Duodenal mucosa (tissue), 2 donors: Measurements from ENCODE around the gene SCMH1.
"Not testable (repeated sequence)": the region's sequence is repeated elsewhere in the genome, so short reads cannot be mapped to it uniquely, and the experiment has no call there.

Source experiments
- H3K27ac ChIP-seq: one replicate; pipeline ENCODE4 v1.7.0; 2013; ENCODE audit warnings: low read depth, low read length
- H3K27me3 ChIP-seq, 2 donors: one replicate each; pipeline ENCODE4 v1.7.0; 2013; ENCODE audit warnings: low read length in 2 of 2, control low read depth in 1 of 2; ENCODE audit not compliant: insufficient read depth in 2 of 2, control insufficient read depth in 1 of 2
- H3K36me3 ChIP-seq, 2 donors: one replicate each; pipeline ENCODE4 v1.7.0; 2013; ENCODE audit warnings: low read length in 2 of 2, control low read depth in 1 of 2; ENCODE audit not compliant: insufficient read depth in 2 of 2, control insufficient read depth in 1 of 2
- H3K4me1 ChIP-seq, 2 donors: one replicate each; pipeline ENCODE4 v1.7.0; 2013; ENCODE audit warnings: low read length in 2 of 2, control low read depth in 1 of 2; ENCODE audit not compliant: insufficient read depth in 2 of 2, control insufficient read depth in 1 of 2
- H3K4me3 ChIP-seq, 2 donors: one replicate each; pipeline ENCODE4 v1.7.0; 2013; ENCODE audit warnings: low read length in 2 of 2, low read depth in 1 of 2
- H3K9ac ChIP-seq, 2 donors: one replicate each; pipeline ENCODE4 v1.7.0; 2013; ENCODE audit warnings: low read length in 2 of 2, low read depth in 1 of 2
- H3K9me3 ChIP-seq, 2 donors: one replicate each; pipeline ENCODE4 v1.7.0; 2013; ENCODE audit warnings: low read length in 2 of 2, control low read depth in 1 of 2; ENCODE audit not compliant: control insufficient read depth in 1 of 2

SCMH1 gene

GRCh38 chr1:41217441-41217840, 24.7 kb downstream of the SCMH1 start:
- H3K9ac ChIP-seq, result no peak overlapping the region
- no peaks in the 10 kb centered on the region for H3K9me3 ChIP-seq
- no peak overlapping the region for H3K4me3 ChIP-seq
- no peaks in the 10 kb centered on the region for H3K4me1 ChIP-seq
- H3K36me3 ChIP-seq, result no peaks in the 10 kb centered on the region
- H3K27me3 ChIP-seq, result no peaks in the 10 kb centered on the region
- H3K27ac ChIP-seq, result no peak overlapping the region

GRCh38 chr1:41215623-41216022, 26.5 kb downstream of the SCMH1 start:
- H3K27ac ChIP-seq, result no peak overlapping the region

DNA sequence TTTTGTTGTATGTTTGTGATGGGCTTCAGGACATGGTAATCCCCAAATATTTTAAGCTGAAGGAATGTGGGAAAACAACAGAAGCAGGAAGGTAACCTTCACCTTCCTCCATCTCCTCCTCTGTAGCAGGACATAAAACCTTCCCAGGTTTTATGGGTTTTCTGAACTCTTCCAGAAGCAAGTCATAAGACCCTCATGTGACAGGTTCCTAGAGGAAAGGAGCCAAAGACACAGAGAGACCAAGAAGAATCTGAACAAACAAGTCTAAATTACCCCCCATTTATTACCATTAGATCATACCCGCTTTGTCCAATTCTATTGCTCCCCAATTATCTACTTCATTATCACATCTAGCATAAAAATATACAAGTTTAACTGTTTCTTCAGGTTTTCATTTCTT, 28.8 kb downstream of the SCMH1 start:
- no peaks in the 10 kb centered on the region for H3K9me3 ChIP-seq
- H3K9ac ChIP-seq, result no peak overlapping the region
- no peak overlapping the region for H3K4me3 ChIP-seq
- H3K36me3 ChIP-seq, result no peaks in the 10 kb centered on the region
- no peaks in the 10 kb centered on the region for H3K27me3 ChIP-seq
- no peak overlapping the region for H3K27ac ChIP-seq
- H3K4me1 ChIP-seq, result no peaks in the 10 kb centered on the region

More at GRCh38 chr1:41215623-41216022, 26.5 kb downstream of the SCMH1 start:
- Histone ChIP-seq H3K36me3 (no peaks in the 10 kb centered on the region), H3K4me3 (no peak overlapping the region), H3K27me3 (no peaks in the 10 kb centered on the region), H3K9me3 (no peaks in the 10 kb centered on the region), H3K9ac (no peak overlapping the region), H3K4me1 (no peaks in the 10 kb centered on the region)

GRCh38 chr1:41211608-41212007, 30.5 kb downstream of the SCMH1 start:
- not testable (repeated sequence) for H3K9me3 ChIP-seq, H3K27ac ChIP-seq, H3K4me1 ChIP-seq, H3K9ac ChIP-seq, H3K4me3 ChIP-seq, H3K36me3 ChIP-seq, H3K27me3 ChIP-seq

DNA sequence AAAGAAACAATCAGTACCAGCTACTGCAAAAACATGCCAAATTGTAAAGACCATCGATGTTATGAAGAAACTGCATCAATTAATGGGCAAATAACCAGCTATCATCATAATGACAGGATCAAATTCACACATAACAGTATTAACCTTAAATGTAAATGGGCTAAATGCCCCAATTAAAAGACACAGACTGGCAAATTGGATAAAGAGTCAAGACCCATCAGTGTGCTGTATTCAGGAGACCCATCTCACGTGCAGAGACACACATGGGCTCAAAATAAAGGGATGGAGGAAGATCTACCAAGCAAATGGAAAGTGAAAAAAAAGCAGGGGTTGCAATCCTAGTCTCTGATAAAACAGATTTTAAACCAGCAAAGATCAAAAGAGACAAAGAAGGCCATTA, 35.1 kb downstream of the SCMH1 start:
- not testable (repeated sequence) for H3K9me3 ChIP-seq, H3K36me3 ChIP-seq, H3K4me3 ChIP-seq, H3K9ac ChIP-seq, H3K27ac ChIP-seq, H3K27me3 ChIP-seq, H3K4me1 ChIP-seq

- Histone ChIP-seq H3K9me3 (peaks cover 6 to 7% of the 10 kb centered on the region in 2 donors), H3K4me3 (no peak overlapping the region), H3K27me3 (no peaks in the 10 kb centered on the region), H3K4me1 (no peaks in the 10 kb centered on the region), H3K36me3 (peaks cover 0 to 4% of the 10 kb centered on the region in 2 donors), H3K27ac (no peak overlapping the region), H3K9ac (no peak overlapping the region)
Measured at GRCh38 chr1:41200728-41201127, 41.4 kb downstream of the SCMH1 start.

DNA sequence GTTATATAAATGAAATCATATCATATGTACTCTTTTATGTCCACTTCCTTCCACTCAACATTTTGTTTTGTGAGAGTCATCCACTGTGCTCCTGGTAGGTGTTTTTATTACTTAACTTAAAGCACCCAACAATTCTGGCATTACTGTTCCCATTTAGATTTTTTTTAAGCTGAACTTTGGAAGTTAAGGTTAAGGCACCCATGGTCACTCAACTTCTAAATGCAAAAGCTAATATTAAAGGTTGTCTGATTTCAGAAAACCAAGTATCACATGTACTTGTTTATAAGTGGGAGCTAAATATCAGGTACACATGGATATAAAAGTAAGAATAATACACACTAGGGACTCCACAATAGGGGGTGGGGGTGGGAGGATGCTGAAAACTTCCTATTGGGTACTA, 42.7 kb downstream of the SCMH1 start:
- Histone ChIP-seq H3K36me3 (peaks cover 0 to 4% of the 10 kb centered on the region in 2 donors), H3K9me3 (peaks cover 4 to 6% of the 10 kb centered on the region in 2 donors), H3K4me1 (no peaks in the 10 kb centered on the region), H3K9ac (no peak overlapping the region), H3K27ac (no peak overlapping the region), H3K27me3 (no peaks in the 10 kb centered on the region), H3K4me3 (no peak overlapping the region)

DNA sequence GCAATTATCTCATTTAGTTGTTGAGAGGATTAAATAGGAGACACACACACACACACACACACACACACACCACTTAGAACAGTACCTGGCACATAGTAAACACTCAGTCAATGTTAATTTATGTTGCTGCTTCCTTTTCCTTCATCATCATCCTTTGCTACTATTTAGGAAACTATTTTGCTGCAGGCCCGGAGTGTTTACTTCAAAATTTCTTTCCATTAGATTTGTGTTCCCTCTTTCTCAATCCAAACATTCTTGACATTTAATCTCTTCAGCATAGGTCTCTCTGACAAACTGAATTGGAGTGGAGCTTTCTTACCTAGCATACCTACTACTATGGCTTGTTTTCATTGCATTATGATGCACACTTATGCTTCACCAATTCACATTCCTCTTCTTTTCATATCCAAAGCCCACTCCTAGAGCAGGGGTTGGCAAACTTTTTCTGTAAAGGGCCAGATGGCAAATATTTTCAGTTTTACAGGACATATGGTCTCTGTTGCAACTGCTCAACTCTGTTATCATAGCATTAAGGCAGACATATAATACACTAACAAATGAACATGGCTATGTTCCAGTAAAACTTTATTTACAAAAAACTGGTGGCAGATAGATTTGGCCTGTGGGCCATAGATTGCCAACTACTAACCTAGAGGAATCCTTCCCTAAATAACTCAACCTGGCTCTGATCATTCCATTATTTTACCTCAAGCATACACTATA, 49.5 kb downstream of the SCMH1 start:
- Histone ChIP-seq H3K9ac (no peak overlapping the region), H3K4me3 (no peak overlapping the region), H3K27me3 (no peaks in the 10 kb centered on the region), H3K27ac (no peak overlapping the region), H3K9me3 (no peaks in the 10 kb centered on the region), H3K36me3 (no peaks in the 10 kb centered on the region), H3K4me1 (no peaks in the 10 kb centered on the region)

DNA sequence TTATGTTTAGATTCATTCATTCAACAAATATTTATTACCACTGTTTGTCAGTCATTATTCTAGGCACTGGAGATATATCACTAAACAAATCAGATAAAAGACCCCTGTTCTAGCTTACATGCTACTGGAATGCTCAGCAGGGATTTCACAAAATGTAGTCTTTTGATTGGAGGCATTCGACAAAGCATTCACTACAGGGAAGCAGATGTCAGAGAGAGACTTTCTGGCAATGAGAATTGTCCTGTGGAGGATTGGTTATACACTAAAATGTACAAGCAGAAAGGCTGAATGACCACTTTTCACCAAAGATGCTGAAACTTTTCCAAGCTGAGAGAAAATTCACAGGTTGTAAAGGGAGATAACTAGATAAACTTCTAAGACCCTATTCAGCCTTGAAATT, 57.7 kb downstream of the SCMH1 start:
- no peak overlapping the region for H3K9ac ChIP-seq
- H3K4me1 ChIP-seq, result no peaks in the 10 kb centered on the region
- H3K4me3 ChIP-seq, result no peak overlapping the region
- no peaks in the 10 kb centered on the region for H3K9me3 ChIP-seq
- H3K36me3 ChIP-seq, result no peaks in the 10 kb centered on the region
- H3K27me3 ChIP-seq, result no peaks in the 10 kb centered on the region
- no peak overlapping the region for H3K27ac ChIP-seq

DNA sequence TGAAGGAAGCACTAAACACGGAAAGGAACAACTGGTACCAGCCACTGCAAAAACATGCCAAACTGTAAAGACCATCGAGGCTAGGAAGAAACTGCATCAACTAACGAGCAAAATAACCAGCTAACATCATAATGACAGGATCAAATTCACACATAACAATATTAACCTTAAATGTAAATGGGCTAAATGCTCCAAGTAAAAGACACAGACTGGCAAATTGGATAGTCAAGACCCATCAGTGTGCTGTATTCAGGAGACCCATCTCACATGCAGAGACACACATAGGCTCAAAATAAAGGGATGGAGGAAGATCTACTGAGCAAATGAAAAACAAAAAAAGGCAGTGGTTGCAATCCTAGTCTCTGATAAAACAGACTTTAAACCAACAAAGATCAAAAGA, 63.9 kb downstream of the SCMH1 start:
- H3K4me3 ChIP-seq, H3K4me1 ChIP-seq, H3K9me3 ChIP-seq, H3K9ac ChIP-seq, H3K27me3 ChIP-seq, H3K36me3 ChIP-seq, H3K27ac ChIP-seq: not testable (repeated sequence)

- Histone ChIP-seq H3K9me3 (no peaks in the 10 kb centered on the region), H3K27me3 (no peaks in the 10 kb centered on the region), H3K9ac (no peak overlapping the region), H3K4me3 (no peak overlapping the region), H3K27ac (no peak overlapping the region), H3K36me3 (peaks cover 0 to 3% of the 10 kb centered on the region in 2 donors), H3K4me1 (no peaks in the 10 kb centered on the region)
Measured at GRCh38 chr1:41175546-41175945, 66.6 kb downstream of the SCMH1 start.
